ENCODE measurements around the gene CTNNAL1. TPM values are rescaled to one million over a fixed set of nuclear protein-coding genes. Genes with fewer than 3 reads are reported as not detected.
A peak's percentile ranks its signal among the peaks of the same experiment; 100 is the strongest.

The CTNNAL1 gene
- total and polyA plus RNA-seq, 8 donors, result 15.6 to 87.0 (median 53.7) TPM

DNA sequence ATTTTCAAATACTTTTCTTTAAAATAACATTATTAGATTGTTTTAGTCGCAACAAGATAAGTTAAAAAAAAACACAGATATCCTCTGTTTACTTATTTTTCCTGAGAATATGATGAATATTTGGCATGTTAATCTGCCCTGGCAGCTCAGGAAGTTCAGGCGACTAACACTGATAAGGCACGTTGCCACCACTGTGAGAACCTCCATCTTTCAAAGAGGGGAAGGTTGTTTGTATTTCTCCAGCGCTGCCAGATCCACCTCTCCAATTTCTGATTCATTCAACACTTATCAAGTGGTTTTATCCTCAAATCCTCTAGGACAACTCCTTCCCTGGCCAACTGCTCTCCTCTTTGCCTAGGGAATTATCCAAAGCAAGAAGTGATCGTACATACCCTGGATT is 21.8 kb downstream of the CTNNAL1 start:
- 26 to 42% (median 29%) methylated on average over 5 of the region's 5 CpGs for WGBS, 5 donors
- intact Hi-C loops (cut with DNase I; ENCODE audit: low total_unique reads), result no loop called here
- peak; percentile 60 to 71 for DNase-seq
- Histone ChIP-seq H3K4me3 (no peak overlapping the region), H3K27ac (no peak overlapping the region), H3K36me3 (peaks cover 0 to 9% (median 3%) of the 10 kb centered on the region in 4 donors), H3K9me3 (no peaks in the 10 kb centered on the region), H3K27me3 (no peaks in the 10 kb centered on the region), H3K4me1 (peaks cover 10 to 40% (median 25%) of the 10 kb centered on the region in 4 donors)
- TF ChIP-seq POLR2AphosphoS5 (IDR thresholded peaks at IDR 0.05), result peak; percentile 4 to 39 (median 25)
- TF ChIP-seq POLR2A (IDR thresholded peaks at IDR 0.05), result no peak

GRCh38 chr9:108983885-108984284 is 29.4 kb downstream of the CTNNAL1 start:
- no peaks in the 10 kb centered on the region for H3K27me3 ChIP-seq
- intact Hi-C loops (cut with DNase I; ENCODE audit: low total_unique reads), result no loop called here
- H3K36me3 ChIP-seq, result peaks cover 0 to 36% (median 24%) of the 10 kb centered on the region in 4 donors
- TF ChIP-seq POLR2AphosphoS5 (IDR thresholded peaks at IDR 0.05) (no peak), EP300 (IDR thresholded peaks at IDR 0.05) (no peak), POLR2A (IDR thresholded peaks at IDR 0.05) (no peak), CTCF (IDR thresholded peaks at IDR 0.05) (no peak)
- H3K4me1 ChIP-seq, result no peaks in the 10 kb centered on the region
- H3K9me3 ChIP-seq, result no peaks in the 10 kb centered on the region
- H3K4me3 ChIP-seq, result no peak overlapping the region
- no peak for DNase-seq
- H3K27ac ChIP-seq, result no peak overlapping the region

- H3K4me1 ChIP-seq, result no peaks in the 10 kb centered on the region
- TF ChIP-seq CTCF (IDR thresholded peaks at IDR 0.05) (no peak), EP300 (IDR thresholded peaks at IDR 0.05) (no peak), POLR2AphosphoS5 (IDR thresholded peaks at IDR 0.05) (no peak)
- 79 to 95% (median 93%) methylated on average over 2 of the region's 2 CpGs for WGBS, 5 donors
- no peaks in the 10 kb centered on the region for H3K9me3 ChIP-seq
- DNase-seq, result no peak
- H3K36me3 ChIP-seq, result peaks cover 0 to 47% (median 35%) of the 10 kb centered on the region in 4 donors
- intact Hi-C loops (cut with DNase I; ENCODE audit: low total_unique reads), result no loop called here
- H3K27ac ChIP-seq, result no peak overlapping the region
- no peak overlapping the region for H3K4me3 ChIP-seq
- no peaks in the 10 kb centered on the region for H3K27me3 ChIP-seq
These were observed 32.4 kb downstream of the CTNNAL1 start for GRCh38 chr9:108980893-108981292.

GRCh38 chr9:108978205-108978604 is 35.1 kb downstream of the CTNNAL1 start:
- no peak overlapping the region for H3K27ac ChIP-seq
- peaks cover 0 to 7% (median under 1%) of the 10 kb centered on the region in 4 donors for H3K4me1 ChIP-seq
- peaks cover 0 to 41% (median 34%) of the 10 kb centered on the region in 4 donors for H3K36me3 ChIP-seq
- WGBS, 5 donors, result 31 to 49% (median 44%) methylated on average over 1 of the region's 1 CpG
- H3K4me3 ChIP-seq, result no peak overlapping the region
- peak in 1 of 2 donors; percentile 49 for DNase-seq
- TF ChIP-seq POLR2A (IDR thresholded peaks at IDR 0.05), result no peak
- no peak for TF ChIP-seq CTCF (IDR thresholded peaks at IDR 0.05)
- no peak for TF ChIP-seq POLR2AphosphoS5 (IDR thresholded peaks at IDR 0.05)
- TF ChIP-seq EP300 (IDR thresholded peaks at IDR 0.05), result no peak
- H3K9me3 ChIP-seq, result no peaks in the 10 kb centered on the region
- H3K27me3 ChIP-seq, result no peaks in the 10 kb centered on the region
- intact Hi-C loops (cut with DNase I; ENCODE audit: low total_unique reads), result no loop called here

DNA sequence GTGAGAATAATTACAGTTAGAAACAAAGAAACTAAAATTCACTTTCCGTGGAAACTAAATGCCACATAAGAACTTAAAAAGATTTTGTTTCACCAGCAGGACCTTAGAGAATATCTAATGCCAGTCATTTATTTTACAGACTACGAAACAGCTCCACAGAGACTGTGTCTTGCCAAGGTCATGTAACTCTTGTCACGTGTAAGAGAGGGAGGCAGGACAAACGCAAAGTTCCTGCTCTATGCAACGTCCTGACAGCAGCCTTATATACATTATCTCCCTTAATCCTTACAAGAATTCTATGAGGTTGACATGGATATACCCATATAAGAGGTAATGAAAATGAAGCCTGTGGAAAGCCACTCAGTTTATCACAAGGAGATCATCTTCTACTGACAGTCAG is 39.4 kb downstream of the CTNNAL1 start:
- Histone ChIP-seq H3K4me3 (no peak overlapping the region), H3K4me1 (peaks cover 0 to 15% (median 3%) of the 10 kb centered on the region in 4 donors), H3K27ac (peak overlapping the region in 1 of 5 donors; percentile 27), H3K9me3 (no peaks in the 10 kb centered on the region), H3K27me3 (no peaks in the 10 kb centered on the region), H3K36me3 (peaks cover 0 to 33% (median 18%) of the 10 kb centered on the region in 4 donors)
- WGBS, 5 donors, result 45 to 70% (median 64%) methylated on average over 5 of the region's 5 CpGs
- peak in 1 of 2 donors; percentile 40 for DNase-seq
- intact Hi-C loops (cut with DNase I; ENCODE audit: low total_unique reads), result no loop called here
- TF ChIP-seq POLR2A (IDR thresholded peaks at IDR 0.05) (no peak), POLR2AphosphoS5 (IDR thresholded peaks at IDR 0.05) (no peak), EP300 (IDR thresholded peaks at IDR 0.05) (no peak), CTCF (IDR thresholded peaks at IDR 0.05) (no peak)

All from stomach (tissue), 9 donors.